Parietal lobe (tissue), 1 donor: Measurements from ENCODE around the gene GNG2. TPM values are rescaled to one million over a fixed set of nuclear protein-coding genes. Genes with fewer than 3 reads are reported as not detected.

Source experiments
- total RNA-seq: library from RNA; depleted of rRNA; stranded (reverse); fragments of >200 nt; gene quantifications from one replicate; pipeline ENCODE4 v1.2.3, GENCODE V29; 2014

Gene GNG2
- total RNA-seq, result 342 TPM

DNA sequence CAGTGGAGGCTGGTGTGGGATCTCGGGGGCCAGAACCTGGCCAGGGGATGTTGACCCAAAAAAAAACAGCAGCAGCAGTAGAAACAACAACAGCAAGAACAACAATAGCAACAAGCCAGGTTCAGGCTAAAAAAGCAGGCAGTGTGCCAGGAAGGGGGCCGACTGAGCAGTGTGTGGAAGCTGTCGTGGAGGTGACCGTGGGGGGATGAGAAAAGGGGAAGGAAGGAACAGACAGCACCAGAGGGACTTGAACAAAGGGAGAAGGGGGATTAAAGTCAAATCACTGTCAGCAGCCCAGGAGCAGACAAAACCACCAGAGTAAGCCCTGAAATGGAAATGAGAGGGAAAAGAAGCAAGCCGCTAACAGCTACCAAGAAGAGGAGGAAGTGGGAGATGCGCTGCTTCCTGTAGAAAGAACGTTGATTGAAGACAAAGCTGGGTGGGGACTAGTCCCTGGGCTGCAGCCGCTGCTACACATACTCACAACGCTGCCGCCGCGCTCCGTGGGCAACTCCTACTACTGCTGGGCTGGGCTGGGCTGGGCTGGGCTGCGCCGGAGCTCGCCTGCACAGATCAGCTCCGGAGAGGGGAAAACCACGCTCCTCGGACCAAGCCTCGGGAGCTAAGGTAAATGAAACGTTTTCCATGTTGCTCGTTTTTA is at the start of gene GNG2:
TSS of gene GNG2 (plus strand) at position 449 of the 661 bp plus-strand sequence. CDS start 90,067 bp downstream, outside the sequence.

DNA sequence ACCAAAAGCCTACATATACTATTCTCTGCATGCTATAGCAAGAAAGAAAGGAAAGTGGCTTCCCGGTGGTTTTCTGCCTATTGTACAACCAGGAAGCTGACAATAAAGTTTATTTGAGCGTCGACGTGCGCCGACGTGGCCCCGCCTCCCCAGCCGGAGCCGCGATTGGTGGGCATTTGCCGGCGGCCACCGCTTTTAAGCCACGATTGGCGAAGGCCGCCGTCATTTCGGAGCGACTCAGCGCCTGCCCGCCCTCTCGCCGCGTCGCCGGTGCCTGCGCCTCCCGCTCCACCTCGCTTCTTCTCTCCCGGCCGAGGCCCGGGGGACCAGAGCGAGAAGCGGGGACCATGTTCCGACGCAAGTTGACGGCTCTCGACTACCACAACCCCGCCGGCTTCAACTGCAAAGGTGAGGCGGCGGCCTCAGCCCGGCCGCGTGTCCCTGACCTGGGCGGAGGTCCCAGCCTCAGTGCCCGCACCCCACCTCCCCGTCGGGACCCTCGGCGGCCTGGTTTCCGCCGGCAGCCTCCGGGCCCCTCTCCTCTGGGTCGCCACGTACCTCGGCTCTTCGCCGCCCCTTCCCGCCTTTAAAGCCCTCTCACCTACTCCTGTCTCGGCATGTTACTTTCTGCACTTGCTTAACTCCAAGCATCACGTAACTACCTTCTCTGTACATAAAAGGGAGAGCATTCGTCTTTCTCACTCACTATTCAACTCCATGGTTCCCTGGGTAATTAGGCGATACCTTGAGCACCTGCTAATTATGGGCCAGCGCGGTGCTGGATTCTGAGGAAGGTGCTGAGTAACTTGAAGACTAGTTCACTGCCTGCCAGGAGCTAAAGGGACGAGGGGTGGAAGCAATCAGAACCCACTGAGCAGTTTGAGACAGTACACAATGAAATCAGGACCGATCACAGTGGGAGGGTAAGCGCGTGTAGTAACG is 129.2 kb downstream of the GNG2 start, which contains the start of gene RTRAF:
TSS of gene RTRAF (plus strand) at position 254 of the 942 bp plus-strand sequence. CDS start at position 348, 94 bp downstream.

Other genes starting within 250 kb of the GNG2 start
- gene FRMD6, start 208.7 kb upstream of the GNG2 start, total RNA-seq, result 14.4 TPM
- gene RTRAF, start 128.9 kb downstream of the GNG2 start, total RNA-seq, result 48.8 TPM
- gene NID2, start 208.4 kb downstream of the GNG2 start, total RNA-seq, result 6.9 TPM